ENCODE measurements around the gene RFXANK.

GRCh38 chr19:19179548-19180441, 12.3 kb upstream of the RFXANK start:
- TF ChIP-seq, protein P1, sequence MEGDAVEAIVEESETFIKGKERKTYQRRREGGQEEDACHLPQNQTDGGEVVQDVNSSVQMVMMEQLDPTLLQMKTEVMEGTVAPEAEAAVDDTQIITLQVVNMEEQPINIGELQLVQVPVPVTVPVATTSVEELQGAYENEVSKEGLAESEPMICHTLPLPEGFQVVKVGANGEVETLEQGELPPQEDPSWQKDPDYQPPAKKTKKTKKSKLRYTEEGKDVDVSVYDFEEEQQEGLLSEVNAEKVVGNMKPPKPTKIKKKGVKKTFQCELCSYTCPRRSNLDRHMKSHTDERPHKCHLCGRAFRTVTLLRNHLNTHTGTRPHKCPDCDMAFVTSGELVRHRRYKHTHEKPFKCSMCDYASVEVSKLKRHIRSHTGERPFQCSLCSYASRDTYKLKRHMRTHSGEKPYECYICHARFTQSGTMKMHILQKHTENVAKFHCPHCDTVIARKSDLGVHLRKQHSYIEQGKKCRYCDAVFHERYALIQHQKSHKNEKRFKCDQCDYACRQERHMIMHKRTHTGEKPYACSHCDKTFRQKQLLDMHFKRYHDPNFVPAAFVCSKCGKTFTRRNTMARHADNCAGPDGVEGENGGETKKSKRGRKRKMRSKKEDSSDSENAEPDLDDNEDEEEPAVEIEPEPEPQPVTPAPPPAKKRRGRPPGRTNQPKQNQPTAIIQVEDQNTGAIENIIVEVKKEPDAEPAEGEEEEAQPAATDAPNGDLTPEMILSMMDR (IDR thresholded peaks at IDR 0.05): no peak
- TF ChIP-seq POLR2AphosphoS5 (IDR thresholded peaks at IDR 0.05) (no peak), POLR2A (IDR thresholded peaks at IDR 0.05) (no peak)

Measured in sigmoid colon (tissue), 4 donors.